Measurements from ENCODE around the gene UQCC3. TPM values are rescaled to one million over a fixed set of nuclear protein-coding genes. Genes with fewer than 3 reads are reported as not detected.

UQCC3 gene
- total RNA-seq, 1 donor from 2014 or later = 9.9 TPM

Other genes with a start within 250 kb of the UQCC3 start
- 231 and 244 TPM in 2 replicates for gene AHNAK, start 124.9 kb upstream of the UQCC3 start, total RNA-seq
- gene EEF1G, start 97.8 kb upstream of the UQCC3 start, total RNA-seq = 1,142 and 1,515 TPM in 2 replicates
- 8.9 and 11.0 TPM in 2 replicates for gene TUT1, start 80.2 kb upstream of the UQCC3 start, total RNA-seq
- gene MTA2, start 69.8 kb upstream of the UQCC3 start, total RNA-seq = 185 and 204 TPM in 2 replicates
- gene EML3, start 58.9 kb upstream of the UQCC3 start, total RNA-seq = 23.7 and 35.1 TPM in 2 replicates
- gene ROM1, start 58.4 kb upstream of the UQCC3 start, total RNA-seq = 2.9 and 3.3 TPM in 2 replicates
- 13.9 and 19.3 TPM in 2 replicates for gene B3GAT3, start 49.7 kb upstream of the UQCC3 start, total RNA-seq
- 204 and 246 TPM in 2 replicates for gene GANAB, start 25.1 kb upstream of the UQCC3 start, total RNA-seq
- 15.8 and 22.6 TPM in 2 replicates for gene INTS5, start 18.4 kb upstream of the UQCC3 start, total RNA-seq
- gene C11orf98, start 6.5 kb upstream of the UQCC3 start, total RNA-seq = 23.3 and 24.4 TPM in 2 replicates
- gene CSKMT, start 6.4 kb upstream of the UQCC3 start, total RNA-seq = 4.8 and 4.9 TPM in 2 replicates
- gene LBHD1, start 594 bp downstream of the UQCC3 start, total RNA-seq = 1.5 and 1.8 TPM in 2 replicates
- gene UBXN1, start 7.4 kb downstream of the UQCC3 start, total RNA-seq = 102 and 148 TPM in 2 replicates
- 0.38 and 0.51 TPM in 2 replicates for gene LRRN4CL, start 17.9 kb downstream of the UQCC3 start, total RNA-seq
- 23.5 and 26.0 TPM in 2 replicates for gene BSCL2, start 35.8 kb downstream of the UQCC3 start, total RNA-seq
- not detected in 2 replicates for gene GNG3, start 36.0 kb downstream of the UQCC3 start, total RNA-seq
- gene HNRNPUL2, start 55.8 kb downstream of the UQCC3 start, total RNA-seq = 7.6 and 11.0 TPM in 2 replicates
- 28.8 and 32.3 TPM in 2 replicates for gene TTC9C, start 56.8 kb downstream of the UQCC3 start, total RNA-seq
- 9.0 and 11.6 TPM in 2 replicates for gene ZBTB3, start 82.5 kb downstream of the UQCC3 start, total RNA-seq
- gene POLR2G, start 89.9 kb downstream of the UQCC3 start, total RNA-seq = 65.0 and 67.8 TPM in 2 replicates
- gene TAF6L, start 99.7 kb downstream of the UQCC3 start, total RNA-seq = 23.9 and 37.4 TPM in 2 replicates
- gene TMEM179B, start 115.7 kb downstream of the UQCC3 start, total RNA-seq = 20.2 and 30.2 TPM in 2 replicates
- gene TMEM223, start 120.3 kb downstream of the UQCC3 start, total RNA-seq = 10.4 and 12.0 TPM in 2 replicates
- 9.5 and 18.1 TPM in 2 replicates for gene NXF1, start 133.8 kb downstream of the UQCC3 start, total RNA-seq
- gene STX5, start 160.4 kb downstream of the UQCC3 start, total RNA-seq = 31.6 and 44.9 TPM in 2 replicates
- gene TEX54, start 161.2 kb downstream of the UQCC3 start, total RNA-seq = not detected in 2 replicates
- 40.7 and 79.2 TPM in 2 replicates for gene WDR74, start 167.9 kb downstream of the UQCC3 start, total RNA-seq
- gene SLC3A2, start 209.2 kb downstream of the UQCC3 start, total RNA-seq = 48.4 and 51.1 TPM in 2 replicates
- not detected in 2 replicates for gene CHRM1, start 249.7 kb downstream of the UQCC3 start, total RNA-seq

All from dermis microvascular lymphatic vessel endothelial cell (primary cell).